ENCODE measurements around the gene IFI27L1.

Gene IFI27L1

GRCh38 chr14:94144765-94145164 lies 63.7 kb downstream of the IFI27L1 start:
- H2BK120ac ChIP-seq (ENCODE audit: insufficient read depth, low read length, poor library complexity): no peak overlapping the region
- no peak overlapping the region for H3K18ac ChIP-seq (ENCODE audit: low read length)
- H3K9me3 ChIP-seq (ENCODE audit: insufficient read depth, low read depth, low read length): no peaks in the 10 kb centered on the region
- no peaks in the 10 kb centered on the region for H3K79me2 ChIP-seq (ENCODE audit: control insufficient read depth, insufficient read depth, low read length, poor library complexity)
- H2AK5ac ChIP-seq (ENCODE audit: low read length): no peak overlapping the region
- H3K4ac ChIP-seq (ENCODE audit: low read depth, low read length): no peak overlapping the region
- no peak overlapping the region for H2BK5ac ChIP-seq (ENCODE audit: low read depth, low read length, poor library complexity)
- H3K4me3 ChIP-seq (ENCODE audit: low read depth, low read length): no peak overlapping the region
- H4K8ac ChIP-seq (ENCODE audit: low read depth, low read length): peak overlapping the region; percentile 66
- WGBS (ENCODE audit: extremely low coverage, insufficient coverage, insufficient read length): no CpG with 5 or more reads among the region's 1 CpG
- H3K27ac ChIP-seq (ENCODE audit: low read depth, low read length): no peak overlapping the region
- no peak overlapping the region for H2BK12ac ChIP-seq (ENCODE audit: low read length)
- no peak overlapping the region for H3K9ac ChIP-seq (ENCODE audit: low read length)
- H3K23ac ChIP-seq (ENCODE audit: low read length): no peak overlapping the region
- no peaks in the 10 kb centered on the region for H3K27me3 ChIP-seq (ENCODE audit: insufficient read depth, low read length)
- no peak overlapping the region for H4K12ac ChIP-seq (ENCODE audit: low read depth, low read length)
- no peaks in the 10 kb centered on the region for H3K36me3 ChIP-seq (ENCODE audit: control insufficient read depth in 1 of 2, insufficient read depth in 2 of 2, low read length in 2 of 2)
- no peak overlapping the region for H3K4me2 ChIP-seq (ENCODE audit: low read length)
- no peak overlapping the region for H2AFZ ChIP-seq (ENCODE audit: insufficient read depth, low read length, poor library complexity)
- H3K4me1 ChIP-seq (ENCODE audit: control insufficient read depth in 1 of 2, insufficient read depth in 2 of 2, low read length in 2 of 2): no peaks in the 10 kb centered on the region
- no peak overlapping the region for H3K14ac ChIP-seq (ENCODE audit: low read length)
- no peaks in the 10 kb centered on the region for H3K79me1 ChIP-seq (ENCODE audit: low read length)
- DNase-seq: no peak
- H4K91ac ChIP-seq (ENCODE audit: low read depth, low read length): no peak overlapping the region

GRCh38 chr14:94145902-94146527 lies 64.9 kb downstream of the IFI27L1 start:
- Histone ChIP-seq H3K27me3 (ENCODE audit: insufficient read depth, low read length) (no peaks in the 10 kb centered on the region), H2BK5ac (ENCODE audit: low read depth, low read length, poor library complexity) (no peak overlapping the region), H4K12ac (ENCODE audit: low read depth, low read length) (no peak overlapping the region), H3K9me3 (ENCODE audit: insufficient read depth, low read depth, low read length) (no peaks in the 10 kb centered on the region), H2BK120ac (ENCODE audit: insufficient read depth, low read length, poor library complexity) (no peak overlapping the region), H3K79me1 (ENCODE audit: low read length) (no peaks in the 10 kb centered on the region), H2BK12ac (ENCODE audit: low read length) (no peak overlapping the region), H4K91ac (ENCODE audit: low read depth, low read length) (no peak overlapping the region), H3K4me2 (ENCODE audit: low read length) (no peak overlapping the region), H3K9ac (ENCODE audit: low read length) (no peak overlapping the region), H3K23ac (ENCODE audit: low read length) (no peak overlapping the region), H3K4me3 (ENCODE audit: low read depth, low read length) (no peak overlapping the region), H3K79me2 (ENCODE audit: control insufficient read depth, insufficient read depth, low read length, poor library complexity) (no peaks in the 10 kb centered on the region), H3K18ac (ENCODE audit: low read length) (no peak overlapping the region), H2AK5ac (ENCODE audit: low read length) (no peak overlapping the region), H3K36me3 (ENCODE audit: control insufficient read depth in 1 of 2, insufficient read depth in 2 of 2, low read length in 2 of 2) (no peaks in the 10 kb centered on the region), H3K14ac (ENCODE audit: low read length) (no peak overlapping the region), H3K27ac (ENCODE audit: low read depth, low read length) (no peak overlapping the region), H3K4me1 (ENCODE audit: control insufficient read depth in 1 of 2, insufficient read depth in 2 of 2, low read length in 2 of 2) (no peaks in the 10 kb centered on the region), H3K4ac (ENCODE audit: low read depth, low read length) (no peak overlapping the region), H4K8ac (ENCODE audit: low read depth, low read length) (no peak overlapping the region), H2AFZ (ENCODE audit: insufficient read depth, low read length, poor library complexity) (no peak overlapping the region)
- no CpG with 5 or more reads among the region's 6 CpGs for WGBS (ENCODE audit: extremely low coverage, insufficient coverage, insufficient read length)
- DNase-seq: no peak

Measured in trophoblast cell (in vitro differentiated cells and primary cell).